Naive thymus-derived CD4-positive, alpha-beta T cell (primary cell): Measurements from ENCODE around the gene CTPS2. TPM values are rescaled to one million over a fixed set of nuclear protein-coding genes. Genes with fewer than 3 reads are reported as not detected.
"Not testable (repeated sequence)": the region's sequence is repeated elsewhere in the genome, so short reads cannot be mapped to it uniquely, and the experiment has no call there.

Experiments used
- ATAC-seq: fragments of 150-1000 bp; cut with Tn5 transposase; 2 replicates; pipeline ENCODE4 v1.10.0; 2021; ENCODE audit warnings: mild to moderate bottlenecking, moderate library complexity
- CTCF ChIA-PET: fragments of 350-600 bp; sonication (Branson Sonifier 250); formaldehyde crosslinking; loops from one replicate; lab custom pipeline; 2021; ENCODE audit warnings: antibody characterized with exemption; lab: Charles Lee
- POLR2A ChIA-PET: fragments of 350-600 bp; sonication (Branson Sonifier 250); formaldehyde crosslinking; loops from one replicate; lab custom pipeline; 2021; ENCODE audit warnings: antibody characterized with exemption, inconsistent platforms; lab: Charles Lee
- DNase-seq, 9 donors: peaks; one replicate each; pipeline versions ENCODE4 v3.0.0 to v3.0.0-alpha.2; 2020 to 2022; ENCODE audit warnings: mixed read lengths in 1 of 9
- H3K27ac ChIP-seq: one replicate; pipeline ENCODE4 v1.7.0; 2013; ENCODE audit warnings: mild to moderate bottlenecking, low read depth, low read length, moderate library complexity
- H3K27me3 ChIP-seq, 2 donors: one replicate each; pipeline ENCODE4 v1.7.0; 2013; ENCODE audit warnings: low read length in 2 of 2, mild to moderate bottlenecking in 2 of 2, moderate library complexity in 2 of 2; ENCODE audit not compliant: control insufficient read depth in 2 of 2, insufficient read depth in 2 of 2
- H3K36me3 ChIP-seq, 3 experiments: 1 replicate in 2 of 3; 2 replicates in 1 of 3; pipeline ENCODE4 v1.7.0; 2013; ENCODE audit warnings: low read length in 3 of 3, mild to moderate bottlenecking in 3 of 3, moderate library complexity in 1 of 3; ENCODE audit not compliant: insufficient read depth in 3 of 3, control insufficient read depth in 2 of 3
- H3K4me1 ChIP-seq, 2 donors: one replicate each; pipeline ENCODE4 v1.7.0; 2013; ENCODE audit warnings: low read length in 2 of 2, mild to moderate bottlenecking in 2 of 2, moderate library complexity in 1 of 2; ENCODE audit not compliant: control insufficient read depth in 2 of 2, insufficient read depth in 2 of 2
- H3K4me3 ChIP-seq: 2 replicates; pipeline ENCODE4 v1.7.0; 2013; ENCODE audit warnings: mild to moderate bottlenecking, low read length
- H3K9me3 ChIP-seq, 3 experiments: 1 replicate in 2 of 3; 2 replicates in 1 of 3; pipeline ENCODE4 v1.7.0; 2013; ENCODE audit warnings: low read length in 3 of 3; ENCODE audit not compliant: control insufficient read depth in 2 of 3
- H3K27ac Mint-ChIP-seq, 9 donors: one replicate each; pipeline ENCODE4 v1.8.0; 2020 to 2022; ENCODE audit warnings: mixed read lengths in 9 of 9, mild to moderate bottlenecking in 8 of 9, moderate library complexity in 5 of 9, inconsistent platforms in 2 of 9
- H3K27me3 Mint-ChIP-seq, 5 donors: one replicate each; pipeline ENCODE4 v1.8.0; 2021 to 2022; ENCODE audit warnings: mixed read lengths in 5 of 5, mild to moderate bottlenecking in 1 of 5
- H3K36me3 Mint-ChIP-seq, 5 donors: one replicate each; pipeline ENCODE4 v1.8.0; 2020 to 2022; ENCODE audit warnings: mixed read lengths in 5 of 5, mild to moderate bottlenecking in 3 of 5, inconsistent platforms in 1 of 5
- H3K4me1 Mint-ChIP-seq, 7 donors: one replicate each; pipeline ENCODE4 v1.8.0; 2020 to 2022; ENCODE audit warnings: mixed read lengths in 7 of 7, mild to moderate bottlenecking in 3 of 7, inconsistent platforms in 1 of 7
- H3K4me3 Mint-ChIP-seq, 10 donors: one replicate each; pipeline ENCODE4 v1.8.0; 2020 to 2022; ENCODE audit warnings: mild to moderate bottlenecking in 10 of 10, mixed read lengths in 10 of 10, moderate library complexity in 6 of 10, inconsistent platforms in 2 of 10
- H3K9me3 Mint-ChIP-seq, 11 donors: one replicate each; pipeline ENCODE4 v1.8.0; 2020 to 2022; ENCODE audit warnings: mixed read lengths in 11 of 11, mild to moderate bottlenecking in 4 of 11, inconsistent platforms in 1 of 11, moderate library complexity in 1 of 11
- intact Hi-C, 2 donors: fragments of 100-400 bp; cut with micrococcal nuclease; formaldehyde crosslinking; loops; one replicate each; pipeline ENCODE4 v1.15.1; 2023
- polyA plus RNA-seq, 2 donors: library from polyadenylated mRNA; unstranded; fragments of 300-500 nt; fragmentation: Illumina TruSeq; gene quantifications; one replicate each; pipeline ENCODE4 v1.2.3, GENCODE V29; 2021
- total RNA-seq, 6 experiments: library from RNA in 5 of 6; stranded (reverse) in 5 of 6; gene quantifications; 1 replicate in 5 of 6; 2 replicates in 1 of 6; pipeline ENCODE4 v1.2.3 and lab custom pipeline; 2021 to 2026

The CTPS2 gene
- 1 to 10 TPM; 5.2 to 8.9 (median 6.3) TPM for total RNA-seq
- polyA plus RNA-seq, result 1 to 10 TPM; 2.7 to 4.4 TPM
- total RNA-seq (lab: John Stamatoyannopoulos, UW), result 20.9 reads per million, percentile 51 among the genes with 10 or more reads in this experiment

GRCh38 chrX:16712548-16713155 is at the start of gene CTPS2:
Gene CTPS2, minus strand, starts transcription at chrX:16712669. Its CDS starts 9,767 bp downstream, at chrX:16702902.
- peak in 8 of 9 donors; percentile 29 to 49 (median 40) for DNase-seq
- ATAC-seq, result peak; percentile 92
- no peaks in the 10 kb centered on the region for H3K36me3 ChIP-seq
- CTCF ChIA-PET, result interaction anchor here (1.3 kb wide), 1 partner anchor 16 kb away, joined by 3 read pairs; no protein-coding TSS in a partner anchor
- intact Hi-C loops, result loop anchor here (1.0 to 10.0 kb wide), 6 partner anchors 918 to 1840 kb away; partner anchors contain the start of genes CA5B (in 1 of the 2), FANCB (in 1 of the 2), MOSPD2 (in 1 of the 2) and SCML1 (in 1 of the 2)
- H3K9me3 ChIP-seq, result no peaks in the 10 kb centered on the region
- H3K36me3 Mint-ChIP-seq, result peaks cover 0 to 2% (median 0%) of the 10 kb centered on the region in 5 donors
- no peaks in the 10 kb centered on the region for H3K4me1 ChIP-seq
- peak within 1 kb of the TSS; percentile 87 to 93 (median 90) for H3K4me3 Mint-ChIP-seq
- H3K9me3 Mint-ChIP-seq, result no peaks in the 10 kb centered on the region
- H3K4me1 Mint-ChIP-seq, result peaks cover 0 to 19% (median 15%) of the 10 kb centered on the region in 7 donors
- peak within 1 kb of the TSS; percentile 60 for H3K4me3 ChIP-seq
- peak within 1 kb of the TSS; percentile 70 for H3K27ac ChIP-seq
- H3K27me3 Mint-ChIP-seq, result no peaks in the 10 kb centered on the region
- H3K27me3 ChIP-seq, result no peaks in the 10 kb centered on the region
- H3K27ac Mint-ChIP-seq, result peak within 1 kb of the TSS; percentile 82 to 94 (median 89)
- POLR2A ChIA-PET, result interaction anchor here (1.3 kb wide), 1 partner anchor 858 kb away, joined by 3 read pairs; the partner anchor contains the start of gene AP1S2

- H3K27me3 ChIP-seq, H3K27ac ChIP-seq, POLR2A ChIA-PET, intact Hi-C loops, CTCF ChIA-PET, H3K4me3 ChIP-seq, H3K4me1 ChIP-seq, H3K9me3 Mint-ChIP-seq, ATAC-seq, H3K4me3 Mint-ChIP-seq, H3K4me1 Mint-ChIP-seq, DNase-seq, H3K9me3 ChIP-seq, H3K27me3 Mint-ChIP-seq, H3K27ac Mint-ChIP-seq: not testable (repeated sequence)
- peaks cover 0 to 22% (median 0%) of the 10 kb centered on the region in 3 experiments for H3K36me3 ChIP-seq
- H3K36me3 Mint-ChIP-seq, result peaks cover 0 to 23% (median 6%) of the 10 kb centered on the region in 5 donors
These were observed 49.0 kb upstream of the CTPS2 start for GRCh38 chrX:16761500-16761899.

GRCh38 chrX:16756724-16757123 is 44.3 kb upstream of the CTPS2 start:
- Mint-ChIP-seq H3K27me3 (no peaks in the 10 kb centered on the region), H3K36me3 (peaks cover 4 to 55% (median 18%) of the 10 kb centered on the region in 5 donors), H3K4me3 (no peak overlapping the region), H3K9me3 (no peaks in the 10 kb centered on the region), H3K4me1 (peaks cover 0 to 2% (median 0%) of the 10 kb centered on the region in 7 donors), H3K27ac (no peak overlapping the region)
- DNase-seq, result no peak
- Histone ChIP-seq H3K4me1 (no peaks in the 10 kb centered on the region), H3K4me3 (no peak overlapping the region), H3K27me3 (no peaks in the 10 kb centered on the region), H3K27ac (no peak overlapping the region), H3K9me3 (no peaks in the 10 kb centered on the region), H3K36me3 (peaks cover 0 to 49% (median 0%) of the 10 kb centered on the region in 3 experiments)
- POLR2A ChIA-PET, result no interaction called here
- intact Hi-C loops, result no loop called here
- CTCF ChIA-PET, result no interaction called here
- no peak for ATAC-seq

- H3K27ac Mint-ChIP-seq, result peak overlapping the region in 2 of 9 donors; percentile 39 to 82
- H3K4me3 Mint-ChIP-seq, result no peak overlapping the region
These were observed 41.5 kb upstream of the CTPS2 start for GRCh38 chrX:16754019-16754418.

GRCh38 chrX:16750136-16750535 is 37.7 kb upstream of the CTPS2 start:
- H3K4me3 Mint-ChIP-seq, result no peak overlapping the region
- Histone ChIP-seq H3K36me3 (peaks cover 0 to 54% (median 0%) of the 10 kb centered on the region in 3 experiments), H3K27ac (no peak overlapping the region), H3K9me3 (no peaks in the 10 kb centered on the region), H3K4me1 (no peaks in the 10 kb centered on the region), H3K27me3 (no peaks in the 10 kb centered on the region), H3K4me3 (no peak overlapping the region)
- ChIA-PET POLR2A (no interaction called here), CTCF (no interaction called here)
- ATAC-seq (no peak), DNase-seq (no peak)
- H3K27ac Mint-ChIP-seq, result peak overlapping the region in 1 of 9 donors; percentile 32
- no peaks in the 10 kb centered on the region for H3K9me3 Mint-ChIP-seq
- peaks cover 0 to 56% (median 17%) of the 10 kb centered on the region in 5 donors for H3K36me3 Mint-ChIP-seq
- intact Hi-C loops, result no loop called here
- H3K4me1 Mint-ChIP-seq, result peaks cover 0 to 2% (median 0%) of the 10 kb centered on the region in 7 donors
- H3K27me3 Mint-ChIP-seq, result no peaks in the 10 kb centered on the region

More at GRCh38 chrX:16754019-16754418, 41.5 kb upstream of the CTPS2 start:
- ChIA-PET POLR2A (no interaction called here), CTCF (no interaction called here)
- DNase-seq, result no peak
- peaks cover 0 to 55% (median 0%) of the 10 kb centered on the region in 3 experiments for H3K36me3 ChIP-seq
- H3K9me3 ChIP-seq, result no peaks in the 10 kb centered on the region
- H3K4me1 ChIP-seq, result no peaks in the 10 kb centered on the region
- Mint-ChIP-seq H3K36me3 (peaks cover 4 to 53% (median 23%) of the 10 kb centered on the region in 5 donors), H3K27me3 (no peaks in the 10 kb centered on the region), H3K9me3 (no peaks in the 10 kb centered on the region), H3K4me1 (peaks cover 0 to 2% (median 0%) of the 10 kb centered on the region in 7 donors)
- H3K4me3 ChIP-seq, result no peak overlapping the region
- intact Hi-C loops, result no loop called here
- H3K27ac ChIP-seq, result no peak overlapping the region
- H3K27me3 ChIP-seq, result no peaks in the 10 kb centered on the region
- ATAC-seq, result no peak

- Mint-ChIP-seq H3K36me3 (peaks cover 3 to 53% (median 17%) of the 10 kb centered on the region in 5 donors), H3K27ac (no peak overlapping the region), H3K9me3 (no peaks in the 10 kb centered on the region), H3K4me3 (no peak overlapping the region), H3K4me1 (peaks cover 0 to 2% (median 0%) of the 10 kb centered on the region in 7 donors), H3K27me3 (no peaks in the 10 kb centered on the region)
- ChIA-PET POLR2A (no interaction called here), CTCF (no interaction called here)
- Histone ChIP-seq H3K4me1 (no peaks in the 10 kb centered on the region), H3K27ac (no peak overlapping the region), H3K36me3 (peaks cover 0 to 56% (median 0%) of the 10 kb centered on the region in 3 experiments), H3K9me3 (no peaks in the 10 kb centered on the region), H3K4me3 (no peak overlapping the region), H3K27me3 (no peaks in the 10 kb centered on the region)
- ATAC-seq (no peak), DNase-seq (no peak)
- intact Hi-C loops, result no loop called here
These were observed 36.0 kb upstream of the CTPS2 start for GRCh38 chrX:16748425-16748824.
